ENCODE measurements around the gene COG8.

DNA sequence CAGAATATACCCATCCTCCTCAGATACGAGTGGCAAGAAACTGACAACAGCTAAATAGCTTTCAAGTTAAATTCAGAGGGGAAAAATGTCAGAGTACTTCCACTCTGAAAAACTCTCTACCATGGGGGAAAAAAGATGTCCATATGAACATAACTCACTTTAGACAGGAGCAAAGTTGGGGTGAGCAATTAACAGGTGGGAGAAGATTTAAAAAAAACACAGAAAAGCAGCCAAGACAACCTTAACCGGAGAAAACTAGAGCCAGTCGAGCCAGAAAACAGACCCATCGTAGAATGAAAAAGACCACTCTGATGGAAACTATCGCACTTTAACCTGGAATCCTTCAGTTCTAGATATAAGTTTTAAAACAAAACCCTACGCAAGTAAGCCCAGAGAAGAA, 45.6 kb upstream of the COG8 start:
- TF ChIP-seq, protein P1, sequence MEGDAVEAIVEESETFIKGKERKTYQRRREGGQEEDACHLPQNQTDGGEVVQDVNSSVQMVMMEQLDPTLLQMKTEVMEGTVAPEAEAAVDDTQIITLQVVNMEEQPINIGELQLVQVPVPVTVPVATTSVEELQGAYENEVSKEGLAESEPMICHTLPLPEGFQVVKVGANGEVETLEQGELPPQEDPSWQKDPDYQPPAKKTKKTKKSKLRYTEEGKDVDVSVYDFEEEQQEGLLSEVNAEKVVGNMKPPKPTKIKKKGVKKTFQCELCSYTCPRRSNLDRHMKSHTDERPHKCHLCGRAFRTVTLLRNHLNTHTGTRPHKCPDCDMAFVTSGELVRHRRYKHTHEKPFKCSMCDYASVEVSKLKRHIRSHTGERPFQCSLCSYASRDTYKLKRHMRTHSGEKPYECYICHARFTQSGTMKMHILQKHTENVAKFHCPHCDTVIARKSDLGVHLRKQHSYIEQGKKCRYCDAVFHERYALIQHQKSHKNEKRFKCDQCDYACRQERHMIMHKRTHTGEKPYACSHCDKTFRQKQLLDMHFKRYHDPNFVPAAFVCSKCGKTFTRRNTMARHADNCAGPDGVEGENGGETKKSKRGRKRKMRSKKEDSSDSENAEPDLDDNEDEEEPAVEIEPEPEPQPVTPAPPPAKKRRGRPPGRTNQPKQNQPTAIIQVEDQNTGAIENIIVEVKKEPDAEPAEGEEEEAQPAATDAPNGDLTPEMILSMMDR (IDR thresholded peaks at IDR 0.05), result no peak
- no peak for TF ChIP-seq POLR2A (IDR thresholded peaks at IDR 0.05)
